ENCODE results near the gene RPUSD1.
"Not testable (repeated sequence)": the region's sequence is repeated elsewhere in the genome, so short reads cannot be mapped to it uniquely, and the experiment has no call there.

The RPUSD1 gene

GRCh38 chr16:822174-822908, 34.2 kb upstream of the RPUSD1 start:
- TF ChIP-seq CSDC2 (CRISPR knock-in tag; IDR thresholded peaks at IDR 0.05) (no peak), ZC3H10 (CRISPR knock-in tag; IDR thresholded peaks at IDR 0.05) (no peak), ZFP3 (CRISPR knock-in tag; IDR thresholded peaks at IDR 0.05) (no peak), OSR1 (CRISPR knock-in tag; IDR thresholded peaks at IDR 0.05) (no peak), TOX (CRISPR knock-in tag; IDR thresholded peaks at IDR 0.05; ENCODE audit: borderline replicate concordance) (no peak), PPARA (CRISPR knock-in tag; IDR thresholded peaks at IDR 0.05; ENCODE audit: borderline replicate concordance) (no peak), ZNF565 (CRISPR knock-in tag; conservative IDR thresholded peaks at IDR 0.05; ENCODE audit: low read depth) (no peak), ZNF8 (CRISPR knock-in tag; IDR thresholded peaks at IDR 0.05) (no peak), RARB (CRISPR knock-in tag; IDR thresholded peaks at IDR 0.05) (no peak), BACH2 (CRISPR knock-in tag; IDR thresholded peaks at IDR 0.05; ENCODE audit: borderline replicate concordance) (no peak), CREB5 (CRISPR knock-in tag; IDR thresholded peaks at IDR 0.05; ENCODE audit: low read depth) (no peak), PATZ1 (CRISPR knock-in tag; IDR thresholded peaks at IDR 0.05; ENCODE audit: borderline replicate concordance) (no peak)
- ATAC-seq, result no peak

GRCh38 chr16:821751-822150, 33.6 kb upstream of the RPUSD1 start:
- TF ChIP-seq ZNF565 (CRISPR knock-in tag; conservative IDR thresholded peaks at IDR 0.05; ENCODE audit: low read depth) (no peak), GLIS3 (CRISPR knock-in tag; IDR thresholded peaks at IDR 0.05) (no peak)
- ATAC-seq, result no peak

GRCh38 chr16:820748-821147, 32.6 kb upstream of the RPUSD1 start:
- no peak for TF ChIP-seq ZFP30 (CRISPR knock-in tag; IDR thresholded peaks at IDR 0.05)
- TF ChIP-seq SNAI2 (CRISPR knock-in tag; IDR thresholded peaks at IDR 0.05), result no peak
- TF ChIP-seq TCF4 (CRISPR knock-in tag; IDR thresholded peaks at IDR 0.05; ENCODE audit: borderline replicate concordance), result no peak
- no peak for TF ChIP-seq ZNF565 (CRISPR knock-in tag; conservative IDR thresholded peaks at IDR 0.05; ENCODE audit: low read depth)
- TF ChIP-seq RARB (CRISPR knock-in tag; IDR thresholded peaks at IDR 0.05), result no peak
- TF ChIP-seq CSDC2 (CRISPR knock-in tag; IDR thresholded peaks at IDR 0.05), result no peak
- TF ChIP-seq ZNF70 (CRISPR knock-in tag; IDR thresholded peaks at IDR 0.05), result no peak
- no peak for TF ChIP-seq TSHZ2 (CRISPR knock-in tag; IDR thresholded peaks at IDR 0.05)
- TF ChIP-seq TOX (CRISPR knock-in tag; IDR thresholded peaks at IDR 0.05; ENCODE audit: borderline replicate concordance), result no peak
- no peak for ATAC-seq

GRCh38 chr16:820044-820408, 31.8 kb upstream of the RPUSD1 start:
- not testable (repeated sequence) for ATAC-seq

GRCh38 chr16:819336-820043, 31.3 kb upstream of the RPUSD1 start:
- TF ChIP-seq ARNTL (CRISPR knock-in tag; IDR thresholded peaks at IDR 0.05; ENCODE audit: borderline replicate concordance, low read depth), result no peak
- no peak for TF ChIP-seq POU6F1 (CRISPR knock-in tag; IDR thresholded peaks at IDR 0.05; ENCODE audit: borderline replicate concordance, low read depth)
- TF ChIP-seq ZNF565 (CRISPR knock-in tag; conservative IDR thresholded peaks at IDR 0.05; ENCODE audit: low read depth), result no peak
- no peak for TF ChIP-seq ISL1 (CRISPR knock-in tag; IDR thresholded peaks at IDR 0.05)
- no peak for TF ChIP-seq TCF4 (CRISPR knock-in tag; IDR thresholded peaks at IDR 0.05; ENCODE audit: borderline replicate concordance)
- no peak for TF ChIP-seq OSR1 (CRISPR knock-in tag; IDR thresholded peaks at IDR 0.05)
- TF ChIP-seq ESRRG (CRISPR knock-in tag; IDR thresholded peaks at IDR 0.05), result no peak
- TF ChIP-seq GLIS3 (CRISPR knock-in tag; IDR thresholded peaks at IDR 0.05), result no peak
- no peak for TF ChIP-seq SNAI2 (CRISPR knock-in tag; IDR thresholded peaks at IDR 0.05)
- no peak for TF ChIP-seq CSRNP3 (CRISPR knock-in tag; IDR thresholded peaks at IDR 0.05)
- TF ChIP-seq ZNF8 (CRISPR knock-in tag; IDR thresholded peaks at IDR 0.05), result no peak
- TF ChIP-seq ZC3H10 (CRISPR knock-in tag; IDR thresholded peaks at IDR 0.05), result no peak
- TF ChIP-seq TOX (CRISPR knock-in tag; IDR thresholded peaks at IDR 0.05; ENCODE audit: borderline replicate concordance), result no peak
- no peak for ATAC-seq

All from SK-N-SH treated with all-trans-retinoic acid at 6 μM for 48 hours (cell line).